Fibroblast of the aortic adventitia (primary cell): ENCODE data around the gene FOXA3. TPM values are rescaled to one million over a fixed set of nuclear protein-coding genes. Genes with fewer than 3 reads are reported as not detected.

ENCODE experiments used
- DNase-seq: peaks from one replicate; pipeline ENCODE4 v3.0.0-alpha.2; 2010; ENCODE audit warnings: low read depth
- H3K4me3 ChIP-seq: 2 replicates; pipeline ENCODE4 v1.5.1; 2011; ENCODE audit warnings: low read depth, mild to moderate bottlenecking, control low read depth, low read length, moderate library complexity
- CTCF ChIP-seq: IDR thresholded peaks from 2 replicates; pipeline ENCODE4 v1.5.1; 2011; ENCODE audit warnings: mild to moderate bottlenecking, low read length, control low read depth, inconsistent platforms; ENCODE audit not compliant: insufficient read depth
- total RNA-seq: library from RNA; depleted of rRNA; stranded (reverse); fragments of >200 nt; gene quantifications from 2 replicates; pipeline ENCODE4 v1.2.3, GENCODE V29; 2012; ENCODE audit warnings: low replicate concordance

Gene FOXA3
- total RNA-seq, 1 donor, result not detected

GRCh38 chr19:45817725-45818301 is 46.3 kb upstream of the FOXA3 start:
- DNase-seq, result no peak
- TF ChIP-seq CTCF, result no peak
- no peak overlapping the region for H3K4me3 ChIP-seq

GRCh38 chr19:45819769-45820168 is 44.4 kb upstream of the FOXA3 start:
- no peak overlapping the region for H3K4me3 ChIP-seq
- no peak for TF ChIP-seq CTCF
- no peak for DNase-seq

- no peak for DNase-seq
- TF ChIP-seq CTCF, result no peak
- no peak overlapping the region for H3K4me3 ChIP-seq
Observed at GRCh38 chr19:45820413-45821102, 43.6 kb upstream of the FOXA3 start.

- no peak for DNase-seq
- no peak for TF ChIP-seq CTCF
- H3K4me3 ChIP-seq, result no peak overlapping the region
Observed at GRCh38 chr19:45821103-45821521, 43.0 kb upstream of the FOXA3 start.

GRCh38 chr19:45821570-45821969 is 42.6 kb upstream of the FOXA3 start:
- DNase-seq, result no peak
- TF ChIP-seq CTCF, result no peak
- H3K4me3 ChIP-seq, result no peak overlapping the region

GRCh38 chr19:45822716-45823115 is 41.4 kb upstream of the FOXA3 start:
- no peak overlapping the region for H3K4me3 ChIP-seq
- no peak for TF ChIP-seq CTCF
- no peak for DNase-seq

- DNase-seq, result no peak
Observed at GRCh38 chr19:45823182-45823581, 40.9 kb upstream of the FOXA3 start.

More at GRCh38 chr19:45823182-45823581, 40.9 kb upstream of the FOXA3 start:
- TF ChIP-seq CTCF, result no peak
- H3K4me3 ChIP-seq, result no peak overlapping the region
